Activated naive CD8-positive, alpha-beta T cell treated with anti-CD3 and anti-CD28 coated beads for 36 hours (primary cell): ENCODE data around the gene FBXL12. TPM values are rescaled to one million over a fixed set of nuclear protein-coding genes. Genes with fewer than 3 reads are reported as not detected.

Experiments
- DNase-seq: peaks from one replicate; pipeline ENCODE4 v3.0.0; 2021
- H3K27ac Mint-ChIP-seq: one replicate; pipeline ENCODE4 v1.8.0; 2022; ENCODE audit warnings: mild to moderate bottlenecking, moderate library complexity, mixed read lengths
- H3K27me3 Mint-ChIP-seq: one replicate; pipeline ENCODE4 v1.8.0; 2022; ENCODE audit warnings: mild to moderate bottlenecking, mixed read lengths
- H3K36me3 Mint-ChIP-seq: one replicate; pipeline ENCODE4 v1.8.0; 2021; ENCODE audit warnings: mild to moderate bottlenecking, mixed read lengths
- H3K4me1 Mint-ChIP-seq: one replicate; pipeline ENCODE4 v1.8.0; 2021; ENCODE audit warnings: mixed read lengths
- H3K4me3 Mint-ChIP-seq: one replicate; pipeline ENCODE4 v1.8.0; 2022; ENCODE audit warnings: mild to moderate bottlenecking, moderate library complexity, mixed read lengths
- H3K9me3 Mint-ChIP-seq: one replicate; pipeline ENCODE4 v1.8.0; 2022; ENCODE audit warnings: mixed read lengths
- total RNA-seq, 2 experiments: library from RNA; stranded (reverse); gene quantifications; one replicate each; pipeline ENCODE4 v1.2.3, GENCODE V29; 2021

The FBXL12 gene, protein sequence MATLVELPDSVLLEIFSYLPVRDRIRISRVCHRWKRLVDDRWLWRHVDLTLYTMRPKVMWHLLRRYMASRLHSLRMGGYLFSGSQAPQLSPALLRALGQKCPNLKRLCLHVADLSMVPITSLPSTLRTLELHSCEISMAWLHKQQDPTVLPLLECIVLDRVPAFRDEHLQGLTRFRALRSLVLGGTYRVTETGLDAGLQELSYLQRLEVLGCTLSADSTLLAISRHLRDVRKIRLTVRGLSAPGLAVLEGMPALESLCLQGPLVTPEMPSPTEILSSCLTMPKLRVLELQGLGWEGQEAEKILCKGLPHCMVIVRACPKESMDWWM
- 10 to 100 TPM; 26.4 to 30.5 TPM for total RNA-seq

DNA sequence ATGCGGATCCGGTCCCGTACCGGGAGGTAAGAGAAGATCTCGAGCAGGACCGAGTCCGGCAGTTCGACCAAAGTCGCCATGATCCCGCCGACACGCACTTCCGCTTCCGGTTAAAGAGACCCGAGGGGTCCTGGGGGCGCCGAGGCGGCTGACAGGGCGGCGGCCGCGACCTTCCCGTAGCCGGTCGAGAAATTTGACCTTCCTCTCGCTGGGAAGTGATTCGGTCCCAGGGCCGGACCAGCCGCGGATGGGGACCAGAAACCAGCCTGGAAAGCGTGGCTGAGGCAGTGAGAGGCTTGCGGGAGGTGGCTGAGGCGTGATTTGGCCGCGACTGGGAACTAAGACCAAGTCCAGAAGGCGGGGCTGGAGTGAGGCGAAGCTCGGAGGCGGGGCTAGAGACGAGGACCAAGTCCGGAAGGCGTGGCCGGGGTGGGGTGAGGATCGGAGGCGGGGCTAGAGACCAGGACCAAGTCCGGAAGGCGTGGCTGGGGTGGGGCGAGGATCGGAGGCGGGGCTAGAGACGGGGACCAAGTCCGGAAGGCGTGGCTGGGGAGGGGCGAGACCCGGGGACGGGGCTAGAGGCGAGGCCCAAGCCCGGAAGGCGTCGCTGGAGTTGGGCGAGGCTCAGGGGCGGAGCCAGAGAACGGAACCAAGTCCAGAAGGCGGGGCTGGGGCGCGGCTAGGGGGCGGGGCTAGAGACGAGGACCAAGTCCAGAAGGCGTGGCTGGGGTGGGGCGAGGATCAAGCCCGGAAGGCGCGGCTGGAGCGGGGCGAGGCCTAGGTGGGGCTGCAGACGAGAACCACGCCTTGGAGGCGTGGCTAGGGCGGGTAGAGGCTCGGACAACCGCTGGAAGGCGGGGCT, at the start of gene FBXL12:
TSS of gene FBXL12 (minus strand) at position 346 of the 862 bp plus-strand sequence. CDS start at position 80, 266 bp downstream.
- Mint-ChIP-seq H3K4me1 (peaks cover 16% of the 10 kb centered on the region), H3K27me3 (no peaks in the 10 kb centered on the region), H3K9me3 (peaks cover 9% of the 10 kb centered on the region), H3K36me3 (peaks cover 29% of the 10 kb centered on the region), H3K4me3 (peak within 1 kb of the TSS; percentile 90), H3K27ac (peak within 1 kb of the TSS; percentile 93)
- DNase-seq: peak; percentile 100

DNA sequence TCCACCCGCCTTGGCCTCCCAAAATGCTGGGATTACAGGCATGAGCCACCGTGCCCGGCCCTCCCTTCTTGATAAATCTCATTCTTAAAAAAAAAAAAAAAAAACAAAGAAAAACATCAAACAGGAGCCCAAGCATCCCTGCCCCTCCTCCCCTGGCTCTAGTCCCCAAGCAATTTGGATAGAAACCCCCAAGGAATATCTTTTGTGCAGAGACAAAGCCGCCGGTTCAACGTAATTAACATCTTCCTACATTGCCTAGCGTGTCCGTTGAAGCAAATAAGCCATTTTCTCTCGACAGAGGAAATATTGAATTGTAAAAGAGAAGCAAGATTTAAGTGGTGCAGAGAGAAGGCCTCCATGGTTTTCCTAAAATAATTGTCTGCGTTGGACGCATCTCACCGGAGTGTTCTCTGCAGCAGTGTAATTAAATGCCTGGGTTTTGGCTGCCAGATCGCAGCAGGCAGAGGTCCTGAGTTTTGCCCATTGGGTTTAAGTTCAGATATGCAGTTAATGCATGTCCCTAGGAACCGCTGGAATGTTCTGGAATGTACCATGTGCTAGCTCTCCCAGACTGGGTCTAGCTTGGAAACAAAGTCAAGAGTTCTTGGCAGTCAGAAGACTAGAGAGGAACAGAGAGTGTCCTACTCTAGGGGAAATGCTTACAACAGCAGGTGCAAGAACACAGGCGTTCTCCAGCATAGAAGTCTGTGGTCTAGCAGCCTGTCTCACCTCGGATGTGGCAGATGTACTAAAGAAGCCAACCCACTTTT, 47.0 kb upstream of the FBXL12 start:
- no peaks in the 10 kb centered on the region for H3K9me3 Mint-ChIP-seq
- no peak overlapping the region for H3K27ac Mint-ChIP-seq
- H3K27me3 Mint-ChIP-seq: no peaks in the 10 kb centered on the region
- no peak overlapping the region for H3K4me3 Mint-ChIP-seq
- no peak for DNase-seq
- H3K4me1 Mint-ChIP-seq: peaks cover 40% of the 10 kb centered on the region
- no peaks in the 10 kb centered on the region for H3K36me3 Mint-ChIP-seq

GRCh38 chr19:9863759-9864158, 44.9 kb upstream of the FBXL12 start:
- peak; percentile 21 for DNase-seq
- Mint-ChIP-seq H3K27me3 (no peaks in the 10 kb centered on the region), H3K4me1 (peaks cover 56% of the 10 kb centered on the region), H3K36me3 (no peaks in the 10 kb centered on the region), H3K9me3 (no peaks in the 10 kb centered on the region), H3K4me3 (peak overlapping the region; percentile 80), H3K27ac (peak overlapping the region; percentile 91)

GRCh38 chr19:9862938-9863337, 44.1 kb upstream of the FBXL12 start:
- Mint-ChIP-seq H3K27me3 (no peaks in the 10 kb centered on the region), H3K36me3 (no peaks in the 10 kb centered on the region), H3K4me3 (peak overlapping the region; percentile 80), H3K4me1 (peaks cover 63% of the 10 kb centered on the region), H3K27ac (peak overlapping the region; percentile 91), H3K9me3 (no peaks in the 10 kb centered on the region)
- peak; percentile 15 for DNase-seq

DNA sequence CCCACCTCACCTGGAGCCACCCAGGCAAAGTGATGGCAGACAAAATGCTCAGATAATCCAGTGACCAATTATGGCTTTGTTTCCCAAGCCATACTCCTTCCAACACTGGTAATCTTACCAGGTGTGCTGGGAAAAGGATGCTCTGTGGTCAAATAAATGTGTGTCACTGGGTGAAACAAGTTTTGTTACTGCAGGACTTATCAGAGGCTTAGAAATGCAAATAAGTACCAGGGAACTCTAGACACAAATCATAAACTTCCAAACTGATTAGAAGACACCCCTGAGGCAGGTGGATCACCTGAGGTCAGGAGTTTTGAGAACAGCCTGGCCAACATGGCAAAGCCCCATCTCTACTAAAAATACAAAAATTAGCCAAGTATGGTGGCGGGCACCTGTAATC, 42.6 kb upstream of the FBXL12 start:
- no peak overlapping the region for H3K4me3 Mint-ChIP-seq
- H3K27ac Mint-ChIP-seq: no peak overlapping the region
- no peaks in the 10 kb centered on the region for H3K9me3 Mint-ChIP-seq
- no peak for DNase-seq
- H3K27me3 Mint-ChIP-seq: no peaks in the 10 kb centered on the region
- H3K36me3 Mint-ChIP-seq: peaks cover 2% of the 10 kb centered on the region
- peaks cover 71% of the 10 kb centered on the region for H3K4me1 Mint-ChIP-seq

- peaks cover 65% of the 10 kb centered on the region for H3K4me1 Mint-ChIP-seq
- no peaks in the 10 kb centered on the region for H3K27me3 Mint-ChIP-seq
- H3K36me3 Mint-ChIP-seq: peaks cover 7% of the 10 kb centered on the region
- H3K4me3 Mint-ChIP-seq: no peak overlapping the region
- no peaks in the 10 kb centered on the region for H3K9me3 Mint-ChIP-seq
- no peak overlapping the region for H3K27ac Mint-ChIP-seq
- DNase-seq: no peak
These were observed 41.5 kb upstream of the FBXL12 start for GRCh38 chr19:9860407-9860806.

- DNase-seq: no peak
- H3K9me3 Mint-ChIP-seq: no peaks in the 10 kb centered on the region
- peak overlapping the region; percentile 16 for H3K27ac Mint-ChIP-seq
- H3K4me3 Mint-ChIP-seq: no peak overlapping the region
- H3K36me3 Mint-ChIP-seq: peaks cover 8% of the 10 kb centered on the region
- no peaks in the 10 kb centered on the region for H3K27me3 Mint-ChIP-seq
- peaks cover 65% of the 10 kb centered on the region for H3K4me1 Mint-ChIP-seq
These were observed 39.9 kb upstream of the FBXL12 start for GRCh38 chr19:9858766-9859165.

GRCh38 chr19:9857920-9858746, 39.3 kb upstream of the FBXL12 start:
- Mint-ChIP-seq H3K27me3 (no peaks in the 10 kb centered on the region), H3K9me3 (no peaks in the 10 kb centered on the region), H3K27ac (peak overlapping the region; percentile 86), H3K4me1 (peaks cover 60% of the 10 kb centered on the region), H3K36me3 (peaks cover 9% of the 10 kb centered on the region), H3K4me3 (peak overlapping the region; percentile 75)
- DNase-seq: no peak

GRCh38 chr19:9857076-9857721, 38.3 kb upstream of the FBXL12 start:
- H3K9me3 Mint-ChIP-seq: no peaks in the 10 kb centered on the region
- peak overlapping the region; percentile 75 for H3K4me3 Mint-ChIP-seq
- H3K36me3 Mint-ChIP-seq: peaks cover 9% of the 10 kb centered on the region
- no peaks in the 10 kb centered on the region for H3K27me3 Mint-ChIP-seq
- DNase-seq: no peak
- peaks cover 53% of the 10 kb centered on the region for H3K4me1 Mint-ChIP-seq
- H3K27ac Mint-ChIP-seq: peak overlapping the region; percentile 86

- no peak for DNase-seq
- H3K9me3 Mint-ChIP-seq: no peaks in the 10 kb centered on the region
- peaks cover 47% of the 10 kb centered on the region for H3K4me1 Mint-ChIP-seq
- peak overlapping the region; percentile 59 for H3K4me3 Mint-ChIP-seq
- peak overlapping the region; percentile 86 for H3K27ac Mint-ChIP-seq
- H3K27me3 Mint-ChIP-seq: no peaks in the 10 kb centered on the region
- peaks cover 9% of the 10 kb centered on the region for H3K36me3 Mint-ChIP-seq
These were observed 37.7 kb upstream of the FBXL12 start for GRCh38 chr19:9856609-9857008.

GRCh38 chr19:9854282-9854846, 35.5 kb upstream of the FBXL12 start:
- H3K4me1 Mint-ChIP-seq: peaks cover 34% of the 10 kb centered on the region
- H3K27me3 Mint-ChIP-seq: no peaks in the 10 kb centered on the region
- no peak overlapping the region for H3K27ac Mint-ChIP-seq
- H3K9me3 Mint-ChIP-seq: no peaks in the 10 kb centered on the region
- DNase-seq: no peak
- no peak overlapping the region for H3K4me3 Mint-ChIP-seq
- peaks cover 9% of the 10 kb centered on the region for H3K36me3 Mint-ChIP-seq

- Mint-ChIP-seq H3K4me3 (no peak overlapping the region), H3K27me3 (no peaks in the 10 kb centered on the region), H3K4me1 (peaks cover 17% of the 10 kb centered on the region), H3K27ac (no peak overlapping the region), H3K9me3 (no peaks in the 10 kb centered on the region), H3K36me3 (peaks cover 3% of the 10 kb centered on the region)
- no peak for DNase-seq
These were observed 31.5 kb upstream of the FBXL12 start for GRCh38 chr19:9850235-9850959.

GRCh38 chr19:9849791-9850190, 30.9 kb upstream of the FBXL12 start:
- Mint-ChIP-seq H3K27me3 (no peaks in the 10 kb centered on the region), H3K36me3 (peaks cover 9% of the 10 kb centered on the region), H3K4me3 (no peak overlapping the region), H3K4me1 (peaks cover 17% of the 10 kb centered on the region), H3K9me3 (no peaks in the 10 kb centered on the region), H3K27ac (no peak overlapping the region)
- DNase-seq: no peak
